SH-SY5Y (cell line): Measurements from ENCODE around the gene ZNF548.

Experiments
- GATA2 ChIP-seq: IDR thresholded peaks from 2 replicates; pipeline ENCODE4 v1.6.1; 2011; ENCODE audit warnings: mild to moderate bottlenecking, low read depth, low read length
- GATA3 ChIP-seq: IDR thresholded peaks from 2 replicates; pipeline ENCODE4 v1.6.1; 2011; ENCODE audit warnings: low read depth, mild to moderate bottlenecking, low read length, moderate library complexity

The ZNF548 gene

DNA sequence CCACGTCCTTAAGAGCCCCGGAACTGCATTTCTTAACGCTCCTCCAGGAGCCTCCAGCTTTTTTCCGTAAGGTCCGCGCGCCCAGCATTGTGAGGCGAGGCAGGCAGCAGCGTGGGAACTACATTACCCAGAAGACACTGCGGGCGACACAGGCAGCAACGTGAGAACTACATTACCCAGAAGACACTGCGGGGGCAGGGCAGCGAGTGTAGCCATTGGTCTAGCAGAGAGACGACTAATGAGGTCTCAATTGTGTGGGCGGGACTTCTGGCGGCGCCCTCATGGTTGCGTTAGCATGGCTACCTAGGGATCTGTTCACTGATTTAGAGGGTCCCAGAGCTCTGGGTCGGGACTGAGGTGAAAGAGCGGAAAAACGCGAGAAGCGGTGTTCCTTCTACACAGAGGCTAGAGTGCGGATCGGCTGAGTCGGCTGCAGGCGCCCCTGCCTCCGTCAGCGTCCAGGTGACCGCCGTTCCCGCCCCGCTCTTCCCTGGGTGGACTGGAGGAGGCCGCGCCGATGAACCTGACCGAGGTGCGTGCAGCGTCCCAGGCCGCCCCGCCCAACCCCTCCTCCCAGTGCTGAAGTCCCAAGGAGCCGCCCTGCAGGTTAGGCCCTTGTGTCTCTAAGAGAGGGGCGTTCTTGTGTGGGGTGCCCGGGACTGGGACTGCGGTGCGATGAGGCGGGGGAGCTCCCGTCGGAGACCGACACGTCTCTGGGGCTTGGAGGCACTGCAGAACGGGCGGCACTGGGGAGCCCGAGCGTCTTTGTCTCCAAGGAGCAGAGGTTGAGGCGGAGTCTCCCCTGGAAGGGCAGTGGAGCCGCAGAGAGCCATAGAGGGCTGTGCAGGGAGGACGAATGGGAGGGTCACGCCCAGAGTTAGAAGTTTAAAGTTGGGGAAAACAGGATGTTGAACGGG lies 45.7 kb downstream of the ZNF548 start, which contains the start of gene ZNF749:
TSS of gene ZNF749 (plus strand) at position 264 of the 917 bp plus-strand sequence. CDS start at position 518, 254 bp downstream.
- TF ChIP-seq GATA2, result no peak
- no peak for TF ChIP-seq GATA3

- TF ChIP-seq GATA3, result no peak
- no peak for TF ChIP-seq GATA2
Measured at GRCh38 chr19:57436417-57436816, 46.8 kb downstream of the ZNF548 start.

- TF ChIP-seq GATA3, result no peak
- TF ChIP-seq GATA2, result no peak
Measured at GRCh38 chr19:57437931-57438330, 48.3 kb downstream of the ZNF548 start.

DNA sequence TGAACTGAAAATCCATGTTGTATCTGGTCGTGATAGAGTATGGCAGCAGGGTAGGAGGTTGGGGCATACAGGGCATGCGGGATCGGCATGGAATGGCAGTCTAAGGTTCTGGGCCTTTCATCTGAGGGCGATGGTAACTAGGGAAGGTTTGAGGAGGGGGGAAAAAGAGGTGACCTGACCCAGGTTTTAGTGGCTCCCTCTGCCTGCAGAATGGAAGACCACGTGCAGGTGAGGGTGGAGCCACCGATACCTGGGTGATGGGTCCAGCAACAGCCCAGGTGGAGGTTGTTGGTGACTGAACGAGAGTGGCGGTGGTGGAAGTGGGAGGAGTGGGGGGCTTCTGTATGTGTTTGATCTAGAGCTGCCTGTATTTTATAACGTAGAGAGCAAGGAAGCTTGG lies 49.3 kb downstream of the ZNF548 start:
- no peak for TF ChIP-seq GATA3
- no peak for TF ChIP-seq GATA2

GRCh38 chr19:57441979-57442752 lies 52.5 kb downstream of the ZNF548 start:
- TF ChIP-seq GATA2 (no peak), GATA3 (no peak)

GRCh38 chr19:57443121-57443696 lies 53.6 kb downstream of the ZNF548 start:
- TF ChIP-seq GATA3 (no peak), GATA2 (no peak)

DNA sequence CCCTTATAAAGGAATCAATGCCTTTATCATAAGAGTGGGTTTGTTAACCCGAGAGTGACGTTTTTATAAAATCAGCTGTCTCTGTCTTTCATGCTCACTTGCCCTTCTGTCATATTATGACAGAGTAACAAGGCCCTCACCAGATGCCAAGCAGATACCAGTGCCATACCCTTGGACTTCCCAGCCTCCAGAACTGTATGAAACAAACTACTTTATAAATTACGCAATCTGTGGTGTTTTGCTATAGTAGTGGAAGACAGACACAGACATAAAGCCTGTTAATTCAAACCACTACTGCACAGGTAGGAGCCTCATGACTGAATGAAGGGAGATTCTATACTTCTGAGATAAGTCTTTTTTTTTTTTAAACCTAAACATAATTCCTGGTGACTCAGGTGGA lies 62.7 kb downstream of the ZNF548 start:
- no peak for TF ChIP-seq GATA2
